Pulmonary artery endothelial cell (primary cell): ENCODE data around the gene CXCL10. TPM values are rescaled to one million over a fixed set of nuclear protein-coding genes. Genes with fewer than 3 reads are reported as not detected.
"Not testable (repeated sequence)": the region's sequence is repeated elsewhere in the genome, so short reads cannot be mapped to it uniquely, and the experiment has no call there.

Experiments used
- DNase-seq: peaks from one replicate; pipeline ENCODE4 v3.0.0-alpha.2; 2011; ENCODE audit warnings: low read depth, low spot score
- total RNA-seq: library from RNA; depleted of rRNA; stranded (reverse); fragments of >200 nt; gene quantifications from 2 replicates; pipeline ENCODE4 v1.2.3, GENCODE V29; 2014

The CXCL10 gene
- 0.28 and 0.33 TPM in 2 replicates for total RNA-seq

DNA sequence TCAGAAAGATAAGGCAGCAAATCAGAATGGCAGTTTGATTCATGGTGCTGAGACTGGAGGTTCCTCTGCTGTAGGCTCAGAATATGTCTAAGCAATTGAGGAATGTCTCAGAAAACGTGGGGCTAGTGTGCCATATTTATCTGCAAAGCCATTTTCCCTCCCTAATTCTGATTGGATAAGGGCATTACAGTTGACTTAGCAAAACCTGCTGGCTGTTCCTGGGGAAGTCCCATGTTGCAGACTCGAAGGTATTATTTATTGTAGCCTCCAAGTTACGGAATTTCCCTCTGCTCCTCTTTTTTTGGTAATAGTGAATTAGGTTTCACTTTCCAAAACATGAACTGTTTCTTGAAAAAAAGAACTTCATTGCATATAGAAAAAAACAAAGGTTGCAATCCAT is at the start of gene CXCL10:
TSS of gene CXCL10 (minus strand) at position 109 of the 400 bp plus-strand sequence. CDS start at position 43, 66 bp downstream.
- no peak for DNase-seq

DNA sequence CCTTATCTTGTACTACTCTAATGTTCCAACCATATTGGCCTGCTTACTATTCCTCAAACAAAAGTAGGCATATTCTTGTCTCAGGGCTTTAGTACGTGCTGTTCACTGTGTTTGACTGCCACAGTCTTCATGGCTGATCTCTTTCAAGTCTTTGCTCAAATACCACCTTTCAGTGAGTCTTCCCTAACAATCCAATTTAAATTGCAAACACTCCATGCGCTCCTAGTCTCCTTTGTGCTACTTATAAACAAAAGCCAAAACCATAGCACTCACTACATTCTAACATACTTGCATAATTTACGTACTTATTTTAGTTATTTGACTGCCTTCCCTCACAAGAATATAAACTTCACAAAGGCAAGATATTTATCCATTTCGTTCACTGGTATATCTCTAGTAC is 49.5 kb upstream of the CXCL10 start:
- no peak for DNase-seq

DNA sequence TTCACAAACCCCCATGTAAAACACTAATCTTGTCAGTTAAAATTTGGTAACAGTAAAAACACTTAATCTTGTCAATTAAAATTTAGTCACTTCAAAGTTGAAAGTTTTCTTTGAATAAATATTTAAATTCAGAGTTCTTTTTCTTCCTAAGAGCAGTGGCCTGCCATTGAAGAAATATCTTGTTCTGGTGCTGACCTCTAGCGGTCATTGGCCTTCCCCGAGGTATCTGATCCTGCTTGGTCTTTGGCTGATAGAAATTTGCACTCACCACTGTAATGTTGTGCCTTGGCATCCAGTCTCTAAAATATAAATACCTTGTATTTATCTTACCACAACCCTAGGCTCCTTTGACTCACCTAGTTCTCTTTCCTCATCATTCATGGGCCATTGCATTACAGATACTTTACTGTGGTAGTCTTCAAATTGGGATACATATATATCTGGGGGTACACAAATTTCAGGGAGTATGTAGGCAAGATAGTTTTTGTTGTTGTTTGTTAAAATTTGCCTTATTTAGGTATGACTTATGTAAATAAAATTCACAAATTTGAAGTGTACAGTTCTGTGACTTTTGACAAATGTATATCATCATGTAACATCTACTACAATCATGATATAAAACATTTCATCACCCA is 44.5 kb upstream of the CXCL10 start:
- DNase-seq, result peak; percentile 39

DNA sequence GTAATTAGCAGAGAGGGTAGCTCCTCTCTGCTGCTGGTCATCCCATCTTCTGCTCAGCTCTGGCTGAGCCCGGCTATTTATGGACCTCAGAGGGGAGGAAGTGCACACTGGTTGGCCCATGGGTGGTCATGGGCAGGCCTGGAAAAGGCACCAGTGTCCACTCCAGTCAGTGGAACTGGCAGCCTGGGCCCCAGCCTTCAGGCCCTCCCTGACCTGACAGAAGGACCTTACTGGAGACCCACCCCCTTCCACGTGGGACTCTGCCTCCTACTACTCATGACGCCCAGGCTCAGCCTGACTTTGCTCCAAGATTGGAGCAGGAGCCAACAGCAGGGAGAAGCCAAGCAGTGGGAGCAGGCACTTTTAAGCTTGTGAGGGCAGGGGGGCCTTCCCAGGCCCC is 43.2 kb upstream of the CXCL10 start:
- no peak for DNase-seq

DNA sequence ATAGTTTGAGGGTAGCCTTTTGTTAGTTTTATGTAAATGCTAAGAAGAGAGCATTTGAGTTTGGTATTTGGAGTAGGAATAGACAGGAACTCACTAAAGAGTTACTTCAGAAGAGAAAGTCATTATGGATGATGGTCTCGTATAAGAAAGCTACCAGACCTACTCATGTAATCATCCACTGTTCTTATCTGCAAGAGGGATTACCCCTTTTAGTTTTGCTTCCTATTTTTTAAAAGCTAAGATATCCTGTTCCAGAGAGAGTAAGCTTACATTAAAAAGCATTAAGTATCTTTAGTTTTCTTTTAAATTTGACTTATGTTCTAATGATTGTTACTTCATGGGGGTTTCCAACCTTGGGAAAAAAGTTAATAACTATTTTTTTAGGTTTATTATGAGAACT is 38.7 kb upstream of the CXCL10 start:
- no peak for DNase-seq

DNA sequence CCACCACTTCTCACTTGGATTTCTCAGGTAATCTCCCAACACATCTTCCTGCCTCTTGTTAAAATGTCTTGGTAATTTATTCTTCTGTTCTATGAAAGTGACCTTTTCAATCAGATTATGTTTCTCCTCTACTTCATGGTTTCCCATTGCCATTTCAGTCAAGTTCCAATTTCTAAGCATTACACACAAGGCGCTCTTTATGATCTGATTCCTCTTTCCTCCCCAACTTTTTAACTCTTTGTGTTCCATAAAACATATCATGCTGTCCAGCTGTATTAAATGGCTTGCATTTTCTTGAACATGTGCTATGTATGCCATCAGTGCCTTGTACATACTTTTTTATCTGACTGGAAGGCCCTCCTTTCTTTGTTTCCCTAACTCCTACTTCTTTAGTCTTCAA is 38.1 kb upstream of the CXCL10 start:
- no peak for DNase-seq

DNA sequence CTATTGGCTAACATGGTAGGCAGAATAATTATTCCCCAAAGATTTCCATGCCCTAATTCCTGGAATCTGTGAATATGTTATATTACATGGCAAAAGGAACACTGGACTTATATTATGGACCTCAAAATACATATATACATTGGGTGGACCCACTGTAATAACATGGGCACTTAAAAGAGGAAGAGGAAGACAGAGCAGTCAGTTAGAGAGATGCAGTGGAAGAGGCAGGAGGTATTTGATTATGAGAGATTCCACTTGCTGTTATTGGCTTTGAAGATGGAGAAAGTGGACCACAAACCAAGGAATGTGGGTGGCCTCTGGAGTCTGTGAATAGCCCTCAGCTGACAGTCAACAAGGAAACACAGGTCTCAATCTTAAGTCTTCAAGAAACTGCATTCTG is 37.2 kb upstream of the CXCL10 start:
- DNase-seq, result no peak

DNA sequence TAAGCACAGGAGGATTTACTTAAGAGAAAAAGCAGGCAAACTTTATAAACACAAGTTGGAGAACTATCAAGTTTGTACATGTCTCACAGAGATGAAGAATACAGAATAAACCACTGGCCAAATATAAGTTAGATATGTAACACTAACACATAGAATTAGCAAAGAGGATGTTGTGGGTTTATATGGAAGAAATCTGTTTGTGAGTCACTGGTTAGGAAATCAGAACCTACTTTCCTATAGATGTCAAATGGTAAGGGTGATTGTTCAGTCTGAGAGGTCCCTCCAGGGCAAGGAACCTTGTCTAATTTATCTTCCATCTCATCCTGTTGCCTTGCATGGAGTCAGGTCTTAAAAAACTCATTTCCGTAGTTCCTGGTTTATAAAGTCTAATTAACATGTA is 36.5 kb upstream of the CXCL10 start:
- no peak for DNase-seq

DNA sequence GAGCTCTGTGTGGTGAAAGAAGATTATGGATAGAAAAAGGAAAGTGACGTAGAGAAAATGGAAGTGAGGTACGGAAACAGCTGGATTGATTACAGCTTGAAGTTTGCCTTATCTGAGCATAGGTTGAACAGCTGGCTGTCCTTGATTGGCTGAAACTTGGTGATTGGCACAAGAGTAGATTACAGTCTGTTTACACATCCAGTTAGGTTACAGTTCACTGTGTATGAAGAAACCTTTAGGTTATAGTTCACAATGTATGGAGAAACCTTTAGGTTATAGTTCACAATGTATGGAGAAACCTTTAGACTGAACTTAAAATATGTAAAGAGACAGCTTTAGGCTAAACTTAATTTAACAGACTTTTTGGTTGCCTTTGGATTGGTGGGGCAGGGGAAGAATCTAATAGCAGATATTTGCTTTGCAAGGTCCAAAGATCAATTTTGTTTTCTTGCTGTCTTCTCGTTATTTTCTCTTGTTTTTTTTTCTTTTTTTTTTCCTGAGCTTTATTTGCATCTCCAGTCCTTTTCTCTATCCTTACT is 35.7 kb upstream of the CXCL10 start:
- no peak for DNase-seq

DNA sequence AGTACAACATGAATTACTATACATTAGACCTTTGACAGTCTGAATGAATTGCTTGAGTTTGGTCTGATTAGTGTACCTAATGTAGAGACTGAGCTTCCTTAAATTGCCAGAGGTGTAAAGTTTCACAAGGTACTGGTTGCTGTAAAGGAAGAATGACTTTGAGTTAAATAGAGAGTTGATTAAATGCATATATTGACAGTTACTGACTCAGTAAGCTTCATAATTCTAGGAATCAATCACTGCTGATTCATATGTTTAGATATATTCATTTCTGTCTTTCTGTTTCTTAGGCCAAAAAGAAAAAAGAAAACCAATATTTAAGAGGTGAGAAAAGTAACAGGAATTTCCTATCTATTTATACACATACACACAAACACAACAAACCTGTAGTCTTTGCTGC is 35.0 kb upstream of the CXCL10 start:
- DNase-seq, result no peak

DNA sequence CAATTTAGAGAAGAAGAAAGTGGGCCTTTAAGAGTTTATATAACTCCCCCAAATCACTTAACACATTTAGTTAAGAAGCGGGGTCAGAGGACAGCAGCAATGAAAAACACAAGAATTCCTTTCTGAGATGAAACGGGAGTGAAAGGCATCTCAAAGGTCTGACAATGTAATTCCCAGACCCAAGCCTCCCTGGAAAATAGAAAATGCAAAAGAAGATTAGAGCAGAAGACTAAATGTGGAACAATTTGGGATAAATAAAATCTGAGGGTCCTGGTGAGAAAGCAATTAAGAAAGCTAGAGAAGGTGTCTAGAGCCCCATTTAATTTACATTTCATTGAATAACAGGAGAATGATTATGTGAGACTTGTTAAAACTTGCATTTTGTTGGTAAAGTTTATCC is 32.1 kb upstream of the CXCL10 start:
- no peak for DNase-seq

DNA sequence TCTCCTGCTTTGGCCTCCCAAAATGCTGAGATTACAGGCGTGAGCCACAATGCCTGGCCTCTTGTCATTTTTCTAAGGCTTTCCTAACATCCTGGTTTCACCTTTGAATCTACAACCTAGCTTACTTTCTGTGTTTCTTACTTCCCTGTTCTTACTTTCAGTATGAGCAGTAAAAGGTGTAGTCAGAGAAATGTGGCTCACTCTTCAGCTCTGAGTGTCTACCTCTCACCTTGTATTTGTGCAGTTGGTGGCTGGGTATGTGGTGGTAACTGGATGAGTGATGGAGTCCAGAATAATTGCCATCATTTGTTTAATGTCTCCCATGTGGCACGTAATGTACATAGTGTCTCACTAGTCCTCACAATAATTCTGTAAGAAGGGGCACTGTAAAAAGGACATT is 31.7 kb upstream of the CXCL10 start:
- no peak for DNase-seq

DNA sequence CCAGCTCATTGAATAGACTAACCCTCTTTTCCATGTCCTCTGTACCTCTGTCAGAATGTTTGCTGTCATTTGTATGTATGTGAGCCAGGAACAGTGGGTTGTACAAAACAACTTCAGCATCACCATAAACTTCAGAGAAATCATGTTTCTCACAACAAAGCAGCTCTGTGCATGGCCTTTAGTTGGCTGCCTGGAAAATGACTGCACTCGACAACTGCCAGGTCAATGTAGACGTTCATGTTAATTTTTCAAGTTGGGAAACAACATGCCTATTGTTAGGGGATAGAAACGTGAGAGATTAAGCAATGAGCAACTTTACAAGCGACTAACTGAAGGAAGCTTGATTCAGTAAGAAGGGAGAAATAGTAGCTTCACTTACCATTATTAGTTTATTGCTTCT is 30.4 kb upstream of the CXCL10 start:
- no peak for DNase-seq

DNA sequence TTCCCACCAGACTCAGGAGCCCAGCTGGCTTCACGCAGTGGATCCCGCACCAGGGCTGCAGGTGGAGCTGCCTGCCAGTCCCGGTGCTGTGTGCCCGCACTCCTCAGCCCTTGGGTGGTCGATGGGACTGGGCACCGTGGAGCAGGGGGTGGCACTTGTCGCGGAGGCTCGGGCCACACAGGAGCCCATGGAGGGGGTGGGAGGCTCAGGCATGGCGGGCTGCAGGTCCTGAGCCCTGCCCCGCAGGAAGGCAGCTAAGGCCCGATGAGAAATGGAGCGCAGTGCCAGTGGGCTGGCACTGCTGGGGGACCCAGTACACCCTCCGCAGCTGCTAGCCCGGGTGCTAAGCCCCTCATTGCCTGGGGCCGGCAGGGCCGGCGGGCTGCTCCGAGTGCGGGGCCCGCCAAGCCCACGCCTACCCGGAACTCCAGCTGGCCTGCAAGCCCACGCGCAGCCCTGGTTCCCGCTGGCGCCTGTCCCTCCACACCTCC is 27.3 kb upstream of the CXCL10 start:
- not testable (repeated sequence) for DNase-seq

DNA sequence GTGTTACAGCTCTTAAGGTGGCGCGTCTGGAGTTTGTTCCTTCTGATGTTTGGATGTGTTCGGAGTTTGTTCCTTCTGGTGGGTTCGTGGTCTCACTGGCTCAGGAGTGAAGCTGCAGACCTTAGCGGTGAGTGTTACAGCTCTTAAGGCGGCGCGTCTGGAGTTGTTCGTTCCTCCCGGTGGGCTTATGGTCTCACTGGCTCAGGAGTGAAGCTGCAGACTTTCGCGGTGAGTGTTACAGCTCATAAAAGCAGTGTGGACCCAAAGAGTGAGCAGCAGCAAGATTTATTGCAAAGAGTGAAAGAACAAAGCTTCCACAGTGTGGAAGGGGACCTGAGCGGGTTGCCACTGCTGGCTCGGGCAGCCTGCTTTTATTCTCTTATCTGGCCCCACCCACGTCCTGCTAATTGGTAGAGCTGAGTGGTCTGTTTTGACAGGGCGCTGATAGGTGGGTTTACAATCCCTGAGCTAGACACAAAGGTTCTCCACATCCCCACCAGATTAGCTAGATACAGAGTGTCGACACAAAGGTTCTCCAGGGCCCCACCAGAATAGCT is 26.6 kb upstream of the CXCL10 start:
- not testable (repeated sequence) for DNase-seq

DNA sequence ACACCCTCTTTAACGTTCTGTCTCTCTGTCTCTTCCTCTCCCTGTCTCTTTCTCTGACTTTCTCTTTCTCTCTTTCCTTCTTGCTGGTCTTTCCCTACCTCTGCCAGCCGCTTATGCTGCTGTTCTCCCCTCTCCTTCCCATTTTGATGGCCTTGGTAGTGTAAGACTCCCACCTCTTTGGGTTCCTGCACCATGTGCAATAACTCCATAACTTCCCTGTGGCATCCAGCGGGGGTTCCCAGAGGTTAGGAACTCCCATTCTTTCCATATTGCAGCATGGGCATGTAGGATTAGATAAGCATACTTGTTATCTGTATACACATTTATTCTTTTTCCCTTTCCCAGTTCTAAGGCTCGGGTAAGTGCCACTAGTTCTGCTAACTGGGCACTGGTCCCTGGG is 21.4 kb upstream of the CXCL10 start:
- not testable (repeated sequence) for DNase-seq

DNA sequence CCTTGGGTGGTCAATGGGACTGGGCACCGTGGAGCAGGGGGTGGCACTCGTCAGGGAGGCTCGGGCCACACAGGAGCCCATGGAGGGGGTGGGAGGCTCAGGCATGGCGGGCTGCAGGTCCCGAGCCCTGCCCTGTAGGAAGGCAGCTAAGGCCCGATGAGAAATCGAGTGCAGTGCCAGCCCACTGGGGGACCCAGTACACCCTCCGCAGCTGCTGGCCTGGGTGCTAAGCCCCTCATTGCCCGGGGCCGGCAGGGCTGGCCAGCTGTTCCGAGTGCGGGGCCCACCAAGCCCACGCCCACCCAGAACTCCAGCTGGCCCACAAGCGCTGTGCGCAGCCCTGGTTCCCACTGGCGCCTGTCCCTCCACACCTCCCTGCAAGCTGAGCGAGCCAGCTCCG is 20.0 kb upstream of the CXCL10 start:
- DNase-seq, result not testable (repeated sequence)

DNA sequence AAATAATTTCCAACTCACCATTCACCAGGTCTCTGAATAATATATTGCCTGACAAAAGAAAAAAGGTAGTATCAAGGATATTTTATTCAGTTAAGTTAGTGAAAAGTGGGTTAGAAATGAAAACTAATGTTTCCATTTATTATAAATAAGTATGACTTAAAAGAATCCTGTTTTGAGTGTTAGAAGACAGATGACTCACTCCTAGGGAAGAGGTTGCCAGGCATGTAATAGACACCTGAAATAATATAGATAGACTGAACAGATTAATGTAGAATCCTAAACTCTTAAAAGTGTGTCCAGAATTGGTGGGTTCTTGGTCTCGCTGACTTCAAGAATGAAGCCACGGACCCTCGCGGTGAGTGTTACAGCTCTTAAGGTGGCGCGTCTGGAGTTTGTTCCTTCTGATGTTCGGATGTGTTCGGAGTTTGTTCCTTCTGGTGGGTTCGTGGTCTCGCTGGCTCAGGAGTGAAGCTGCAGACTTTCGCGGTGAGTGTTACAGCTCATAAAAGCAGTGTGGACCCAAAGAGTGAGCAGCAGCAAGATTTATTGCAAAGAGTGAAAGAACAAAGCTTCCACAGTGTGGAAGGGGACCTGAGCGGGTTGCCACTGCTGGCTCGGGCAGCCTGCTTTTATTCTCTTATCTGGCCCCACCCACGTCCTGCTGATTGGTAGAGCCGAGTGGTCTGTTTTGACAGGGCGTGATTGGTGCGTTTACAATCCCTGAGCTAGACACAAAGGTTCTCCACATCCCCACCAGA is 19.1 kb upstream of the CXCL10 start:
- peak; percentile 30 for DNase-seq

DNA sequence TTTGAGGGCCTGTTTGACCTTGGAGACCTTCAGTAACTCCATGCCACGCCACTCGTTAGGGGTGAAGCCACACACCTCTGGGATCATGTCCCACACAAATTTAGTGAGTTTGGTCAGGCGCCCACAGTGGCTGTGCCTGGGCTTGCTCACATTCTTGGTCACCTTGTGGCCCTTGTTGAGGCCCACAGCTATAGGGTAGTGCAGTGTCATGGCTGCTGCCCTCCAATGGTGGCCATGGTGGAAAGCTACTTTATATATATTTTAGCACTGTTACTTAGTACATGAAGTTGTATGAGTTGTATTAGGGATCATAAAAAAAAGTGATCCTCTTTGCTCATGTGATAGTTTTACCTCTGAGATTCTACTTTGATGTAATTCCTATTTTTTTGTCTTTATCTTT is 13.6 kb upstream of the CXCL10 start:
- DNase-seq, result no peak

DNA sequence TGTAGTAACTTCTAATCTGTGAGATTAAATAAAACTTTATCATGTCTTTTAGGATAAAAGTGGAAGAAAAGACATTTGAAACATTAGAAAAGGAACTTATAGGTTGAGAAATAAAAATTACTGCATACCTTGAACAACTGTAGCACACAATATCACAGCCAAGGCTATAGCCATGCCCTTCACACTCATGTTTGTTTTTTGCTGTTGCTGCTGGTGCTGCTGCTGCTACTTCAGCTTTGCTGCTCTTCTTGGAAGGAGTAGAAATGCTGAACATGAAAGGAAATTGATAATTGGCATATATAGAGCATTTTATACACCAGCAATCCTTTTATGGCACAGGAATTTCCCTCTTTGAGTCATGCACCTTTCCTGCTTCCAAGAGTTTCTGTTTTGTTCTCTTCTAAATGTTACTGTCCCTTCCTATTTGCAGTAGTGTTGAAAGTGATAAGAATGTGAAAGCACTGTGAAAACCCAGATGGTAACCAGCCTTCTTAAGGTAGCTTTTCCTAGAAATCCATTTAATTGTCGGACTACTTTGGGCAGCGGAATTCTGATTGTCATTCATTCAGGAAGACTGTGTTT is 12.6 kb upstream of the CXCL10 start, which contains the start of gene CXCL11:
TSS of gene CXCL11 (minus strand) at position 272 of the 582 bp plus-strand sequence. CDS start at position 189, 83 bp downstream.
- DNase-seq, result peak; percentile 83

DNA sequence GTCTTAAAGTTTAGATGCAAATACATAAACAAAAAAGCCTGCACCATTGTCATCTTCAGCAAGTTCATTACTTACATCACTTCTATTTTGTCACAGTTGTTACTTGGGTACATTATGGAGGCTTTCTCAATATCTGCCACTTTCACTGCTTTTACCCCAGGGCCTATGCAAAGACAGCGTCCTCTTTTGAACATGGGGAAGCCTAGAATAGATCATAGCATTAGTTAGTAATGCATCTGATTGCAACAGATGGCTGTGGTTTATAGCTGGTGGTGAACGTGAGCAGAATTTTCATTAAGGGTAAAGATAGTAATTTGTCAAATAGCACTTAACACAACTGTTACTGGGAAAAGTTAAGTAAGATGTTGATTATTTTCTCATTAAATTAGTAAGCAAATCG is 11.8 kb upstream of the CXCL10 start:
- no peak for DNase-seq

DNA sequence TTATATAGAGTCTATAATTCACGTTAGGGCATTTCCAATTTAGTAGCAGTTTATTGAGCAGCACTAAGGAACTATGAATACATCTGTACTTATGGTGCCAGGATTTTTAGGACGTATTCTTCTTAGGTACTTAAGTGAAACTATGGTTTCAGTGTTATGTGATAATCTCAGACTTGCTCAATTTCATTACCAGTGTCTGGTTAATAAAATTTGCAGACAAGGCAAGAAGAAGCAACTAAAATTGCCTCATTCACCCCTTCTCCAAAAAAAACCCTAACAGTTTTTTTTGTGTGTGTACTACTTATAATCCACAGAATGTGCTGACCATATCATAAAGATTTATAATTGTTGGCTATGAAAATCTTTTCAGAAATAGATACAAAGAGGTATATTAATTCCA is 6.0 kb upstream of the CXCL10 start:
- DNase-seq, result no peak
